AG09319 (cell line): ENCODE data around the gene APPL2.

ENCODE experiments used
- DNase-seq: peaks from one replicate; pipeline ENCODE4 v3.0.0-alpha.2; 2010; ENCODE audit warnings: low read depth; ENCODE audit errors: extremely low read depth
- TF ChIP-seq, protein P1 (sequence below): IDR thresholded peaks from 2 replicates; pipeline ENCODE4 v1.5.1; 2011; ENCODE audit warnings: low read depth, mild to moderate bottlenecking, inconsistent platforms, low read length, moderate library complexity

APPL2 gene

GRCh38 chr12:105235281-105235731 is 668 bp downstream of the APPL2 start:
- DNase-seq, result no peak
- TF ChIP-seq, protein P1, sequence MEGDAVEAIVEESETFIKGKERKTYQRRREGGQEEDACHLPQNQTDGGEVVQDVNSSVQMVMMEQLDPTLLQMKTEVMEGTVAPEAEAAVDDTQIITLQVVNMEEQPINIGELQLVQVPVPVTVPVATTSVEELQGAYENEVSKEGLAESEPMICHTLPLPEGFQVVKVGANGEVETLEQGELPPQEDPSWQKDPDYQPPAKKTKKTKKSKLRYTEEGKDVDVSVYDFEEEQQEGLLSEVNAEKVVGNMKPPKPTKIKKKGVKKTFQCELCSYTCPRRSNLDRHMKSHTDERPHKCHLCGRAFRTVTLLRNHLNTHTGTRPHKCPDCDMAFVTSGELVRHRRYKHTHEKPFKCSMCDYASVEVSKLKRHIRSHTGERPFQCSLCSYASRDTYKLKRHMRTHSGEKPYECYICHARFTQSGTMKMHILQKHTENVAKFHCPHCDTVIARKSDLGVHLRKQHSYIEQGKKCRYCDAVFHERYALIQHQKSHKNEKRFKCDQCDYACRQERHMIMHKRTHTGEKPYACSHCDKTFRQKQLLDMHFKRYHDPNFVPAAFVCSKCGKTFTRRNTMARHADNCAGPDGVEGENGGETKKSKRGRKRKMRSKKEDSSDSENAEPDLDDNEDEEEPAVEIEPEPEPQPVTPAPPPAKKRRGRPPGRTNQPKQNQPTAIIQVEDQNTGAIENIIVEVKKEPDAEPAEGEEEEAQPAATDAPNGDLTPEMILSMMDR, result no peak

DNA sequence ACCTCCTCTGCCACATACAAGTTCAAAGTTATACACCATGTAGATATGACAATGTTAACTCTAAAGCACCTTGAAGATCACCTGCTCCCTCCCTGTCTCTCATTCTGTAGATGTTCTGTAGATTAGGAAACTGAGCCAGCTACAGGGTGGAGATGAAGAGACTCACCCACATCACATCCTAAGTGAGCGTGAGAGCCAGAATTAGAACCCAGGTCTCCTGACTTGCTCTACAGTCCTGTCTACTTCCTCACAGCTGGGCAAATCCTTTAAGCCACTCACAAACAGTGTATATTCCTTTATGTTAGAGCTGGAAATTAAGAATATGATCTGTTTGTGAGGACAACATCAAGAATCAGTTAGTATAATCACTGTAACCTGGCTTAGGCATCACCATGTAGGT is 1.8 kb downstream of the APPL2 start:
- DNase-seq, result no peak
- TF ChIP-seq, protein P1, result no peak

DNA sequence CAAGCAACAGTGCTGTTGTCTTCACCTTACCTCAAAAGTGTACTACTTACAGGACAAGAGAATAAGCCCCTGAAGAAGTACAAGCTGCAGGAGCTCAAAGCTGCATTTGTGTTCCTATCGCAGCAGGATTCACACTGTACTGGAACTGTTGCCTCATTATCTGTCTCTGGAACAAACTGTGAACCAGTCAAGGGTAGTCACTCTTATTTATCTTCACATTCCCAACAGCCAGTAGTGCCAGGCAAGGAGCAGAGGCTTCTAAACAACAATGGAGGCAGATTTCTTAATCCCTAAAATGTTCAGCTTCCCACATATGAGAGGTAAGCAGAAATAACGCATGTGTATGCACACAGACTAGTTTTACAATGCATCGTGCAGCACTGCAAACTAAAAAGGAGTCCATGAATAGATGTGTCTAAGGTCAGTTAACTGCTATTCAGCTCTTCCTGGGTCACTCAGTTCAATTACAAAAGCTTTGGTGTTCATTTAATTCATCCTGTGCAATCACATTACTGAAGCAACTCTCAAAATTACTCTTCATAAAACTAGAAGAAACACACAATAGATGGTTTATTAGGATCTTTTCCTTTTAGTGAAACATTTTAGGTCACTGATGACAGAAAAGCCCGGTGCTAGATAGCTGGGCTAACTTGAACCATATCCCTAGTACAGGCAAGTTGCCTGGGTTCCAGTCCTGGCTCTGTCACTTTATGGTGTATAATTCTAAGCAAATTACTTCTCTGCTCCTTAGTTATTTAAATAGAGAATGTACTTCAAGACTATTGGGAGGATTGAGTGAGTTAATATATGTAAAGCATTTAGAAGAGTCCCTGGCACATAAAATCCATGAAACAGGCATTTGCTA is 2.7 kb downstream of the APPL2 start:
- no peak for DNase-seq
- TF ChIP-seq, protein P1, result no peak

DNA sequence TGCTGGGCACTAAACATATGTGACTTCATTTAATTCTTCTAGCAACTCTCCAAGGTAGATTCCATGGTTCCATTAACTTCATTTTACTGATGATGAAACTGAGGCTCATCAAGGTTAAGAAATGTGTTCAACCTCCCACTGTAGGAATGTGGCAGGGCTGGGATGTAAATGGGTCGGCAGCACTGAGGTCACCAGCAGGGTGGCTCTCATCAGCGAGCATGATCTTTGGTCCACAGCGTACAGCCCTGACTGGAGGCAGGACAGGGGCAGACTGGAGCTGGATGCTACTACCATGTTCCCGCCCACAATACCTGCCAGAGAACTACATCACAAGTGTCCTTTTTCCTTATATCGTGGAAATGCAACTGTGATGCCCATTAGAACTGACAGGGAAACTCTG is 4.6 kb downstream of the APPL2 start:
- DNase-seq, result no peak
- TF ChIP-seq, protein P1, result no peak

DNA sequence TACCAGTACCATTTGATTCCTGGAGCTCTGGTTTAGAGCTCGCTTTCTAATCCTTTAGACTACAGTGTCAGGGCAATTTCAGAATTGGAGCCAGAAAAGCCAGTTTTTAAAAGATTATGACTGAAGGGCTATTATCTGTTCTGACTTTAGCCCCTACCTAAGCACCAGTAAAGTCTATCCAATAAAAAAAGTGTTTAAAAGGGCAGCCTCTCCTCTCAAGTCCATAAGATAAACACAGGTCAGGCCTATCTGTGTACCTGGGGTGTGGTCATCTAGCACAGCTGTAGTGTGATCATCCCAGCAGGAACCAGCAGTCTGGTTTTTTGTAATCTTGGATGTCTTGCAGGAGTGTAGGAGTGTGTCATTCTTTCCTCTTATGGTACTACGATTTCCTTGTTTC is 6.6 kb downstream of the APPL2 start:
- DNase-seq, result no peak
- TF ChIP-seq, protein P1, result no peak

GRCh38 chr12:105228966-105229365 is 7.0 kb downstream of the APPL2 start:
- TF ChIP-seq, protein P1, result no peak

GRCh38 chr12:105228494-105228893 is 7.5 kb downstream of the APPL2 start:
- DNase-seq, result no peak
- TF ChIP-seq, protein P1, result no peak

More at GRCh38 chr12:105228966-105229365, 7.0 kb downstream of the APPL2 start:
- no peak for DNase-seq
